HG02678 (cell line): Measurements from ENCODE around the gene SLC10A7.

Experiments used
- ATAC-seq: cut with Tn5 transposase; IDR thresholded peaks from one replicate; pipeline ENCODE4 v1.9.1; 2021; ENCODE audit warnings: mild to moderate bottlenecking, moderate library complexity; ENCODE audit not compliant: unreplicated experiment

Gene SLC10A7

DNA sequence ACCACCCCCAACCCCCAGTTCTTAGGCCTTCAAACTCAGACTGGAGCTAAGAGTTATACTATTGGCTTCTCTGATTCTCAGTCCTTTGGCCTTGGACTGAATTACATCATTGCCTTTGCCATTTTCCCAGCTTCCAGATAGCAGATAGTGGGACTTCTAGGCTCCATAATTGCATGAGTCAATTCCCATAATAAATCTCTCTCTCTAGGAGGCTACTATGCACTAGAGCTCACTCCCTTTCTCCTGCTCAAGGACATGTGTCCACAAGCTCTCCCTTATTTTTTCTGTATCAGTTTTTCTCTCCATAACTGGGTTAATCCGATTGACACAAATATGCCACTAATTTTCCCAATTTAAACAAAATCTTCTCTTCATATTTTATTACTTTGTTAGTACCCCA lies 204.0 kb downstream of the SLC10A7 start:
- no peak for ATAC-seq

DNA sequence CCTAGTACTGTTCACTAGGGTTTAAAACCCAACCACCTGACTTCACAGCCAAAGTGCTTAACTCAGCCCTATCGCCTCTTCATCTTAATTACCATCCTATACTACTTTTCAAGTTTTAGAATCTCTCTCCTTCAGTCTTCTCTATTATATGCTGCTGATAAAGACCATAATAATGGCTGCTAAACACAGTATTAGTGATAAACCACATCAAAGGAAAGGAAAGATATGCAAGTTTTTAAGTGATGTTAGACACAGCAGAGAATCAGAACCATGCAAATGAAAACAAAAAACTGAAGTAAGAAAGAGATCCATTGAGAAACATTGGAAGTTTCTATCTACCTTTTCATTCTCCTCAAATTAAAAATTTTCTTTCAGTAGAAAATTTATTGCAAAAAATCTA lies 206.6 kb downstream of the SLC10A7 start:
- no peak for ATAC-seq

DNA sequence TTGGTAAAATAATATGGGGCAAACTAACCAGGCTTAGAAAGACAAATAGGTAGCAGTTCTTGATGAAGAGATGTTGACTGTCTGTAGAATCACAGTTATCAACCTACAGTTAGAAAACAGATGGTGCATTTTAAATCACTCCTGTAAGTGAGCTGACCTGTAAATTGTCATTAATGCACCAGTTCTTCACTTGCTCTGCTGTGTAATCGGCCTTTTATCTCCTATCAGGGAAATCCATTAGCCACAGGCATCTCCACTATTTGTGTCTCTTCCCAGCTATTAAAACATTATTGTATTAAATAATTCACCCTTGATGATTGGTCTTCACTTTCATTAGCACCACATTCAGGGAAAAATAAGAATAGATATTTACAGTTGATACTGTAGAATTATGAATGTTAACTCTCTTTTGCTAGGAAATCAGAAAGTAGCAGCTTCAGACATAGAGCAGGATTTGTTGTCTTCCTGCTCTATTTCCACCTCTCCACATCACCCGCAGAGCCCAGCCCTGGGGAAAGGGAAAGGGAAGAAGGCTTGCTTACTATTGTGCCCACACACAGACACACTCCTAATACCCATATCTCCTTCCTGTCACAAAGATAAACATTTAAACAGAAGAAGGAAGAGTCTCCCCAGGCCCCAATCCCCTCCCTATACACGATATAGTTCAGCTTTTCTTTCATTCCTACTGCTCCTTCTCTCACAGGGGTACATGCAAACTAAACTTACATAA lies 210.3 kb downstream of the SLC10A7 start:
- no peak for ATAC-seq

DNA sequence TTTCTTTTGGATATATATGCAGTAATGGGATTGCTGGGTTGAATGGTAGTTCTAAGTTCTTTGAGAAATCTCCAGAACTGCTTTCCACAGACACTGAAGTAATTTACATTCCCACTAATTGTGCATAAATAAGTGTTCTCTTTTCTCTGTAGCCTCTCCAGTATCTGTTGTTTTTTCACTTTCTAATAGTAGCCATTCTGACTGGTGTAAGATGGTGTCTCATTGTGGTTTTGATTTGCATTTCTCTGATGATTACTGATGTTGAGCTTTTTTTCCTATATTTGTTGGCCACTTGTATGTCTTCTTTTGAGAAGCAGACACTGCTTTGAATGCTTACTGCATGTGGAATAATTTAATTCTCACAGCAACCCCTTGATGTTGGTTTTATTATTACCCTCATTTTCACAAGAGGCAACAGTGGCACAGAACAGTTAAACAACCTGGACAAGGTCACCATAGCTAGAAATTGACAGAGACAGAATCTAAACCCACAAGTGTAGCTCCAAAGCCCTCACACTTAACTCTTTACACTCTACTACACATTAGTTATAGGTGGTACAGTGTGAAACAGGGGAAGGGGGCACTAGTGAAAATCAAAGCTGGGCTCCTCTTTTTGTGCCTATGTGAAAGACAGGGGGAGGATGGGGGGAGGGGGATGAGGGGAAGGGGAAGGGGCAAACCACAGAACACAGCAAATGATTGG lies 211.3 kb downstream of the SLC10A7 start:
- ATAC-seq = peak; percentile 85

DNA sequence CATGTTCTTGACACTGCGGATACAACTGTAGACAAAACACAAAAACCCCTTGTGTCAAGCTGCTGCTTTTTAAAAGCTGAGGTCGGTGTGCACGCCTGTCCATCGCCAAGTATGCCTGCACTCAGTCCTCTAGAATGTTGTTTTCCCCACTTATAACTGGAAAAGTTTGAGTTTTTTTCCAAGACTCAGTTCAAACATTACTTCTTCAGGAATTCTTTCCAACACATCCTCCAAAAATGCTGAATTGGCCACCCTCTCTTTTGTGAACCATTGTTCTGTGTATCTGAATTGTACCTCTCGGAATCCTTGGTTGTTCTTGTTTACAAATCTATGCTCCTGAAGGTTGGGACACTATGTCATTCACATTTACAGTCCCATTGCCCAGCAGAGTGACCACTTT lies 212.8 kb downstream of the SLC10A7 start:
- no peak for ATAC-seq

DNA sequence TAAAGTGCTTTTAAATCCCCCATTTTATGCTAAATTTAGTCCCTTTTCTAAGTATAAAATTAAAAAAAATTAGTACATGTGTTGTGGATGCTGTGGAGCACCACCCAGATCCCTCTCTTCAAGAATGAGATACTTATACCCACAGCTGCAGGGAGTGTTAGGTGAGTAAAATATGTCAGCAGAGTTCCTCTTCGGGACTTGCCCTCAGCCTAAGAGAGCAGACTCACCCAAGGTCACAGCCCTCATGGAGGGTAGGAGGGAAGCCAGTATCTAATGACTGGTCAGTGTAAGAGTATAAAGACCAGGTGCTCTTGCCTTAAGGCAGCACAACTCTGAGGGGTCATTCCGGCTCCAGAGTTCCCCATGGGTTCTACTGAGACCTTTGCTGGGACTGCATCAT lies 218.9 kb downstream of the SLC10A7 start:
- ATAC-seq = no peak

DNA sequence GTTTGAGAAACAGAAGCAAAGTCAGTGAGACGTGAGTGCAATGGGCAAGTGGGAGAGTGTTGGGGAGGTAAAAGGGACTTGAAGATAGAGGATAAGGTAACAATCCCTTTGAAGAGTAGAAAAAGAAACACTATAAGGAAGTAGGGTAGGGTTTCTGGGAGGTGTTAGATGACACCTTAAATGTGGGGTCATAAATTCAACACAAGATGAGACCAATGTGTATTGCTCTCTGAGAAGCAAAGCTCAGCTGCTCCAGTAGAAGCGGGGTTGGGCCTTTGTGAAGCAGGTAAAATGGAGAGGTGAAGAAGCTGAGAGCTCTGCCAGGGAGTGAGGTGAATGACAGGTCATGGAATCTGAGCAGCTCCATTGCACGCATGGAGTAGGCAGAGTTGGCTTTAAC lies 222.1 kb downstream of the SLC10A7 start:
- ATAC-seq = no peak

DNA sequence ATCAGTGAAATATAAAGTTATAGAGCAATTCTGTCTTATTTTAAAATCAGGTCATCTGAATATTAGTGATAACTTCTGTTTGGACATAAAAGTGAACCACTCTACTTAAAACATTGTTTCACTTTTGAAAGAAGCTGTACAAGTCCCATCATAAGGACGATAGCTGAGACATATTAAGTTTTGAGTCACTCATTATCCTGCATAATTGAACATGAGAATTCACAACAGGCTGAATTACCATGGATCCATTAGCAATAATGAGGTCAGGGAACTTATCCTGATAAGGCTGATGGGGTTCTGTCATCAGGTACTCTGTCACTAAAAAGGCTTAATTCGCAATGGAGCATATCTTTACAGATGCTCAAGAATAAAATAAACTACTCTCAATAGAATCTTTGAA lies 227.0 kb downstream of the SLC10A7 start:
- ATAC-seq = no peak

DNA sequence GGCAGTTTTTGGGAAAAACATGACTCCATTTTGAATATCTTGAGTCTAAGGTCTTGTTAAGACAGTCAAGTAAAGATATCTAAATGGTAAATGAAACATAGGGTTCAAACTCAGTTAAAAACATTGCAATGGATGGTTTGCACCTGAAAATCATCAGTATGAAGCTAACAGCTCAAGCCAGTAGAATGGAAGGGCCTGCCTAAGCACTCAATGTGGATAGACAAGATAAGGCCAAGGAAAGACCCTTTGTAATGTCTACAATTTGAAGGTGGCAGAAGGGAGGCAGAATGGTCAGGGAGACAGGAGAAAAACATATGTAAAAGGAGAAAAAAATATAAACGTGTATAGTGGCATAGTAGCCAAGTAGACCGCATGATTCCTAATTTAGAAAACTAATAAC lies 229.2 kb downstream of the SLC10A7 start:
- ATAC-seq = no peak

DNA sequence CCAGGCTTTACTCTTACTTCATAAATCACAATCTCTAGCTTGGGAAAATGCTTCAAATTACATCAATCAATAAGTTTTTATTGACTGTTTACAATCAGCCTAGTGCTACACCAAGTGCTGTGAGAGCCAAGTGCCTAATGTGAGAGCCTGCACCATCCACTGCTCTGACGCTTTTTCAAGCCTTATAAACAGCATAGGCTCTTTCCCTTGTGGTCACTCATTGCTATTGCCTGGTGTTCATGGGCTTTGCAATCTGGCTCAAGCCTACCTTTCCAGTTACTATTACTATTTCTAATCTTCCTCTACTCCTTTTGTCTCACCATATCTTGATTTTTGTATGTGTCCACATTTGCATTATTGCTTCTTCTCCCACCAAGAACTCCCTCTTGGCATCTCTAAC lies 230.4 kb downstream of the SLC10A7 start:
- no peak for ATAC-seq

DNA sequence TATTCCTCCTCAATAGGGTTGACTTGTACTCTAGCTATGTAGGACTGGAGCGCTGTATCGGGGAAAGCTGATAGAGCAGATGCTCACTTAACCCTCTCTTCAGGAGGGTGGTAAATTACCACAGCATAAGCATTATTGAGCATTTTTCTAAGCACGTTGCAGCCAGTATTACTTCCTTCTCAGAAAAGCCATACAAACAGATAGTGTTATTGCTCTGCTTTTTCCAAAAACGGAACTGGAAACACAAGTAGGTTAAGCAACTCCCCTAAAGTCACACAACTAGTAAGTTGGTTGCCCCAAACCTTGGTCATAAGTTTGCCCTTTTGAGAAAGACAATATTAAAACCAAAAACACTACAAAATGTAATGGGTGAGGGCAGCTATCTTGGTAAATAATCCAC lies 233.5 kb downstream of the SLC10A7 start:
- no peak for ATAC-seq

DNA sequence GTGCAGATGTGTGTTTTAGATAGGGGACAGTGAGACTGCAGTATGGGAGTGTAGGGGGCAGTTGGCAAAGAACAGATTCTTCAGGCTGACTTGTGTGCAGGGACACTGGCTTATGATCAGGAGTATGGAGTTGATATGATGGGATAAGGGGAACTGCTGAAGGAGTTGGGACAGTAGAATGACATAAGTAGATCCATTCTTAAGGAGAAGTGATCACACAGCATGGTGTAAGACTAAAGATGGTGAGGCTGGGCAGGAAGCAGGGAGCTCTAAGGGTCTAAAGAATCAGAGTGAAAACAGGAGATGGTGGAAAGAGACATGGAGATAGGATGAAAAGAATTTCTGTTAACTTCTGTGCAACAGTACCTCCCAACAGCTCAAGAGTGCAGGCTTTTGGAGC lies 236.7 kb downstream of the SLC10A7 start:
- no peak for ATAC-seq

DNA sequence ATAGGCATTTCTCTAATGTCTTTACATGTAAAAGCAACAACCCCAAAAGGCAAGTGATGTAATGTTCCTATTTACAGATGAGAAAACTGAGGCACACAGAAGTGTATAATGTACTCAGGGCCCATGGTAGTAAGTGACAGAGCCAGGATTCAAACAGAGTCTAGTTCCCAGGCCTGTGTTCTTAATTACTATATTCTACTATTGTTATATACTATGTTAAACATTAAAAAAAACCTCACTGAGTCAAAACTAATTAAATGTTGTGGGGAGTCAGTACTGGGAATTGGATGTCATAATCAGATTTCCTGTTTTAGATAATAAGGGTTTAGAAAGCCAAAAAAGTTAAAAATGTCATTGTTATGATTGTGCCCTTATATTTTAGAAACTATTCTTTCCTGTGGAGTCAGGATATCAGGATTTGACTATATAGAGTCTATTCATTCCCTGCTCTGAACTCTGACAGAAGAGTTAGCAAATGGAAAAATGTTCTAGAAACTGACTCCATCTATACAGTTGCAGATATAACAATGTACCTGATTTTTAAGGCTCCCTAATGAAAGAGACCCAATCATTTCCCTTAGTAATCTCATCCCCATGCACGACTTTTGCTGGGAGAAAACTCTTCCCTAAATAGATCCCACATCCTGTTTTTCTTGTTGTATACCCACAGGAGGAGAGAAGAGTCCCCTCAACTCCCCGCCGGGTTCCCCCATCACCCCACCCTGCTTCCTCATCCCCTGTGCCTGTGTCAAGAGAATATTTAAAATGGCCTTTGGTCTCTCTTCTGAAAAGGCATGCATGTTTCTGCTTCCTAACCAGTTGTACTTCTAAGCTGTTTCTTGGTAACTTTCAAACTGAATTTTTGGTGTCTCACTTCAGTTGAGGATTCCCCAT lies 237.7 kb downstream of the SLC10A7 start:
- ATAC-seq = no peak

DNA sequence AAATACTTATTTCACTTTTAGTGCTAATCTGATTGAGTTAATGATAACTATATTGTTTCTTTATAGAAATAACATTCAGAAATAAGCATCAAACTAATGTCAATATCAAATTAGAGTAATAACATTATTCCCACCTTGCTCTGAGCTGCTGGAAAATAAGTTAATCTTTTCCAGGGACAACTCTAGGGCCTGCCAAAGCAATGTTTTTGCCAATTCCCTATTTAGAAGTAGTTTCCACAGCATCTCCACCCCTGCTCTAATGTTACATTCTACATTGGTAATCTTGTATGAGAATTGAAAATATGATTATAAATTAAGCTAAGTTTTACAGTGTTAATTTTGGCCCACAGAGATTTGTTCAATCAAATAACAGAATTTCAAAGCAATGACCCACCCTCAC lies 239.1 kb downstream of the SLC10A7 start:
- no peak for ATAC-seq

DNA sequence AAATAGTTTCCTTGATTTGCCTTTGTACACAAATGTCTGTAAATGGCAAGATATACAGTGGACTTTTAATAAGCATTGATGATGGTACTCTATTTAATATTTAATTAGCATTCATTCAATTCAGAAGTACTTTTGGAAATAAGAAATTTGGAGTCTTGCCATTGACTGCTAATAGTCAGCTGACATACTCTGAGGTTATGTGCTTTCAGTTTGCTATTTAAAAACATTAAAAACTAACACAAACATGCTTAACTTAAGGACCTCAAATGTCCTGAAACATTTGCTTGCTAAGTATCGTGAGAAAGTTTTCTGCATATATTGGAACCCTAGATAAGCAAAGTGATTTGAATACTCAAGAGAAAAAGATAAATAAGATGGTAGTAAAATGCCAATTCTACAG lies 242.8 kb downstream of the SLC10A7 start:
- ATAC-seq = no peak

DNA sequence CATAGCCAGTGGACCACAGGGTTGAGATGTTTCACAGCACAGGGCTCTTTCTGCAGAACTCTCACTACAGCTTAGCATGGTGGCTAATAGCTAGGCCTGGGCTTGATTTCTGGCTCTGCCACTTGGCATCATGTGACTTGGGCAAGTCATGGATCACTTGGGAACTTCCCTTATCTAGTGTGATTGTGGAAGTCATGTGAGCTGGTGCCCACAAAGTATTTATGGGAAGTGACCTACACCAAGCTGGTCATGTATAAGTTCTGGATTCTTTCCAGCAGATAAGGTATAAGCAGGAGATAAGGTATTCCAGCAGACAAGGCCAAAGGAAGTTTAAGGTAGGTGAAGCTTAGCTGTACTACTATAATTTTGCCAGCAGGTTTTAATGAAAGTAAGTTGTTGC lies 246.4 kb downstream of the SLC10A7 start:
- no peak for ATAC-seq

DNA sequence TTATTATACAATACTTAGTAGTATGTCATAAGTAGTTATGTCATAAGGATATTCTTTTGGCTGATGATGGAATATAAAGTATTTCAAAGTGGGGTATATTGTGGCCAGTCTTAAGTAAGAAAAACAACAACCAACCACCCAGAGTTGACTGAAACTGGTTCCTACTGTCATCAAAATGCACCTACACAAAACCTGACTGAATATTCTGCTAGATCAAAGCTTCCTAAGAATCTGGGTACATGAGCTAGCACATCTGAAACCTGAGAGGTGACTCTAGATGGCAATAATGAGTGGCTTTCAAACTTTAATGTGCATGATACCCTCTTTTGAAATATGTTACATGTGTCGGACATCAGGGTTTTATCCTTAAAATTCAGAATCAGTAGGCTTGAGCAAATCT lies 247.0 kb downstream of the SLC10A7 start:
- no peak for ATAC-seq

DNA sequence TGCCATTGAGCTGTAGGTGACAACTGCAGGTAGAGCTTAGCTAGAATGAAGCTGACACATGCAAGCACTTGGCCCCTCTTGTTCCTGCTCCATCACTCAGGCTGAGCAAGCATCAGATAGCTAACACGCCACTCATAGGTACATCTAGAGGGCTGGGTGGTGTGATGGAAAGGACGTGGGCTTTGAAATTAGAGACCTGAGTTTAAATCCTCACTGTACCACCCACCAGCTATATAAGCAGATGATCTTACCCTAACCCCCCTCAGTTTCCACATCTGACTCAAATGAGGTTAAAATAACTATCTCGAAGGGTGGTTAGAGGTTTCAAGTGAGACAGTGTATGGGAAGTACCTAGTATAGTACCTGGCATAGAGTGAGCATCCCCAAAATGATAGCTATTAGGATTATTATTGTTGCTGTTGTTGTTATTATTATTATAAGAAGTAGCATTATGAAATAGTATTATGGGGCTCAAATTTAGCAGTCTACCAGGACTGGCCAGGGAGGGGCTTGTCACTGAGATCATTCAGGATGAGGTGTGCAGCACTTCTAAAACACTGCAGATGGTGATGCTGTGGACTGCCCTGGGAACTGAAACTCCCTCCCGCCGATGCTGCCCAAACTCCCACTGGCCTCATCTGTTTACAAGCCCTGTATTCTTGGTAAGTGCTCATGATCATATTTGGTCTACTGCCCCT lies 248.4 kb downstream of the SLC10A7 start:
- ATAC-seq = peak; percentile 68

DNA sequence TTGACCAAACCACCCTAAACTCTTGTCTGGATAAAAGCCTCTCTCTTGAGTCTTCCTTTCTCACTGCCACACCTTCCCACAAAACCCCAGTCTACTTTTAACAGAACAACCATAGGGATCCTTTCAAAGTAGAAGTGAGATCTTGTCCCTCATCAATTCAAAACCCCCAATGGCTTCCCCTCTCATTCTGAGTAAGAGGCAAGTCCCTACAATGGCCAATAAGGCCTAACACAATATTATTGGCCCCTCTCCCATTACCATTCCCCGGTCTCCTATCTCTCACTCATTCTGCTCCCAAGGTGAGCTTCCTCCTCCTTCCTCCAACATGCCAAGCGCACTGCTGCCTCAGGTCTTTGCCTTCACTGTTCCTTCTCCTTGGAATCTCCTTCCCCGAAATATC lies 250.3 kb downstream of the SLC10A7 start:
- ATAC-seq = no peak

DNA sequence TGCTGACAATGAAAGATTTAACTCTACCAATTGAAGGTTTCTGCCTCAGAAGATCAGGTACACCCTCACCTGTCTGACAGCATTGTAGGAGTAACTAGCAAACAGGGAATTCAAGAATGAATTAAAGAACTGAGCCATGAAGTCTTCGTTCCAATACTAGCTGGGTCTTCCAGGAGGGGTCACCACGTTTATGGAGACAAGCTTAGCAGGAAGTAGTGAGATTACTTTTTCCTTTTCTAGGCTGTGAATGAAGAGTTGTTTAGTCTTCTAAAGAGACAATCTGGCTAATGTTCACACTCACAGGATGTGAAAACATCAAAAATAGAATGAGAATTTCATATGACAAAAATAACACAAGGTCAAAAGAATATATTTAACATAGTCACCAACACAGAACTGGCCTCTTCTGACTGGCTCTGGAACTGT lies 252.5 kb downstream of the SLC10A7 start:
- ATAC-seq = peak; percentile 50

DNA sequence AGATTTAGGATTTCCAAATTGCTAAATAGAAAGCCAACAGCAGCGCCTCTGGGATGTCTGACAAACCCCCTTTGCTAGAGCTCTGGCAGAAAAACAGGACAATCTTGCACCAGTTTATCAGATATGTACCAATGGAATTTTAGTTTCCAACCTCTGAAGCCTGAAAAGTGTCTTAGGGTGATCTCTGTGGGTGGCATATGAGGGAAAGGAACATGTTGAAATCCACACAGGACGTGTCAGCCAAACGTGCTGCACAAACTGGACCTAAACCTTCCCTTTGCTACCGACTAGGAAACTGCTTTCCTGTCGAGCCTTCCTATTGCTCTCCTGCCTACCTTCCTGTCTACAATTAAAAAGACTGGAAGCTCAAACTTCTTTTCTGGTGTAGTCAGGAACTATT lies 253.9 kb downstream of the SLC10A7 start:
- ATAC-seq = no peak
